Measurements from ENCODE around the gene XPC. TPM values are rescaled to one million over a fixed set of nuclear protein-coding genes. Genes with fewer than 3 reads are reported as not detected.
A peak's percentile ranks its signal among the peaks of the same experiment; 100 is the strongest.

Gene XPC
- total and polyA plus RNA-seq, 2 experiments from 2014 or later: 27.3 to 29.5 TPM

DNA sequence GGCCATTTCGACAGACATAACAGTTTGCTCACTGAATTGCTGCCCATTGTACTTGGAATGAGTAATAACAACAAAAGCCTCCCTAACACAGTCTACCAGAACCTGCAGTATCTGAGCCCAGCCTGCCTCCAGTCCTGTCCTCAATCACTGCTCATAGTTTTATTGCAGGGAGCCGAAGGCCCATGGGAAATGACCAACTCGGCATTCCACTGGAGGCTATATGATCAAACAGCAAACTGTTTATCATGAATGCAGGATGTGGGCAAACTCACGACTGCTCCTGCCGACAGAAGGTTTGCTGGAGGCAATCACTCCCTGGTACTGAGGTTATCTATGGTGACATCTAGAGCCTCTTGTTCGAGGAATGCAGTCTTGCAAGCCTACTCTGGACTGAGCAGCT is 46.5 kb upstream of the XPC start:
- H3K36me3 ChIP-seq (replicated peaks; ENCODE audit: insufficient read depth, low read depth): no peaks in the 10 kb centered on the region
- H3K9me3 ChIP-seq (ENCODE audit: low read depth): peaks cover 4% of the 10 kb centered on the region
- H2AFZ ChIP-seq: no peak overlapping the region
- H3K4me1 ChIP-seq (ENCODE audit: insufficient read depth): peaks cover 54% of the 10 kb centered on the region
- no peaks in the 10 kb centered on the region for H3K79me2 ChIP-seq
- no peak overlapping the region for H3K4me3 ChIP-seq
- peak overlapping the region; percentile 12 for H3K4me2 ChIP-seq
- H3K27ac ChIP-seq: peak overlapping the region; percentile 73
- no peak for DNase-seq (ENCODE audit: low spot score)
- no peaks in the 10 kb centered on the region for H3K27me3 ChIP-seq
- no peaks in the 10 kb centered on the region for H4K20me1 ChIP-seq (ENCODE audit: insufficient read depth, poor library complexity, severe bottlenecking)
- H3K9me2 ChIP-seq (replicated peaks; ENCODE audit: insufficient read depth): no peaks in the 10 kb centered on the region
- TF ChIP-seq EZH2 (IDR thresholded peaks at IDR 0.05; ENCODE audit: borderline replicate concordance) (no peak), EZH2phosphoT487 (IDR thresholded peaks at IDR 0.05; ENCODE audit: low read depth, severe bottlenecking, unreplicated experiment) (no peak)
- TF ChIP-seq, protein P1, sequence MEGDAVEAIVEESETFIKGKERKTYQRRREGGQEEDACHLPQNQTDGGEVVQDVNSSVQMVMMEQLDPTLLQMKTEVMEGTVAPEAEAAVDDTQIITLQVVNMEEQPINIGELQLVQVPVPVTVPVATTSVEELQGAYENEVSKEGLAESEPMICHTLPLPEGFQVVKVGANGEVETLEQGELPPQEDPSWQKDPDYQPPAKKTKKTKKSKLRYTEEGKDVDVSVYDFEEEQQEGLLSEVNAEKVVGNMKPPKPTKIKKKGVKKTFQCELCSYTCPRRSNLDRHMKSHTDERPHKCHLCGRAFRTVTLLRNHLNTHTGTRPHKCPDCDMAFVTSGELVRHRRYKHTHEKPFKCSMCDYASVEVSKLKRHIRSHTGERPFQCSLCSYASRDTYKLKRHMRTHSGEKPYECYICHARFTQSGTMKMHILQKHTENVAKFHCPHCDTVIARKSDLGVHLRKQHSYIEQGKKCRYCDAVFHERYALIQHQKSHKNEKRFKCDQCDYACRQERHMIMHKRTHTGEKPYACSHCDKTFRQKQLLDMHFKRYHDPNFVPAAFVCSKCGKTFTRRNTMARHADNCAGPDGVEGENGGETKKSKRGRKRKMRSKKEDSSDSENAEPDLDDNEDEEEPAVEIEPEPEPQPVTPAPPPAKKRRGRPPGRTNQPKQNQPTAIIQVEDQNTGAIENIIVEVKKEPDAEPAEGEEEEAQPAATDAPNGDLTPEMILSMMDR (IDR thresholded peaks at IDR 0.05; ENCODE audit: poor library complexity): no peak
- 12% methylated on average over 6 of the region's 6 CpGs for WGBS (ENCODE audit: low lambda C conversion rate, missing lambda C conversion rate)

DNA sequence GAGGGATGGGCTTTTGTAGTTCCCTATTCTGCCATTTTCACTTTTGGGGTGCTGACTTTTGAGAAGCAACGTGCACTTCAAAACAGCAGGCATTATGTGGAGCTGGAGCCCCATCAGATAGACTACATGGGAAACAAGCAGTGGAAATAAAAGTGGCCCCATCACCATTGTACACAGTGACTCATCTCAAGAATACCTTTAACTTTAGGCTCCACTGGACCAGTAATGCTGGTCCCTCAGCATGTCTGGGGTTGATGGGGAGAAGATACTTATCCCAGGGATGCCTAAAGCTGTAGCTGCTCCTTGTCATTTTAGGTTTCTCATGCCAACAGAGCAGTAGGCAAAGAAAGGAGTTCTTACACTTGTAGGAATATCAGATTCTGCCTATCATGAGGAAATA is 45.2 kb upstream of the XPC start:
- Histone ChIP-seq H3K4me2 (no peak overlapping the region), H3K79me2 (no peaks in the 10 kb centered on the region), H3K27ac (no peak overlapping the region), H3K9me3 (ENCODE audit: low read depth) (peaks cover 4% of the 10 kb centered on the region), H3K9me2 (replicated peaks; ENCODE audit: insufficient read depth) (no peaks in the 10 kb centered on the region), H2AFZ (no peak overlapping the region), H4K20me1 (ENCODE audit: insufficient read depth, poor library complexity, severe bottlenecking) (no peaks in the 10 kb centered on the region), H3K4me3 (no peak overlapping the region), H3K4me1 (ENCODE audit: insufficient read depth) (peaks cover 41% of the 10 kb centered on the region), H3K36me3 (replicated peaks; ENCODE audit: insufficient read depth, low read depth) (no peaks in the 10 kb centered on the region), H3K27me3 (no peaks in the 10 kb centered on the region)
- WGBS (ENCODE audit: low lambda C conversion rate, missing lambda C conversion rate): 79% methylated on average over 1 of the region's 1 CpG
- no peak for DNase-seq (ENCODE audit: low spot score)
- TF ChIP-seq, protein P1 (IDR thresholded peaks at IDR 0.05; ENCODE audit: poor library complexity): no peak
- TF ChIP-seq EZH2 (IDR thresholded peaks at IDR 0.05; ENCODE audit: borderline replicate concordance): no peak
- no peak for TF ChIP-seq EZH2phosphoT487 (IDR thresholded peaks at IDR 0.05; ENCODE audit: low read depth, severe bottlenecking, unreplicated experiment)

DNA sequence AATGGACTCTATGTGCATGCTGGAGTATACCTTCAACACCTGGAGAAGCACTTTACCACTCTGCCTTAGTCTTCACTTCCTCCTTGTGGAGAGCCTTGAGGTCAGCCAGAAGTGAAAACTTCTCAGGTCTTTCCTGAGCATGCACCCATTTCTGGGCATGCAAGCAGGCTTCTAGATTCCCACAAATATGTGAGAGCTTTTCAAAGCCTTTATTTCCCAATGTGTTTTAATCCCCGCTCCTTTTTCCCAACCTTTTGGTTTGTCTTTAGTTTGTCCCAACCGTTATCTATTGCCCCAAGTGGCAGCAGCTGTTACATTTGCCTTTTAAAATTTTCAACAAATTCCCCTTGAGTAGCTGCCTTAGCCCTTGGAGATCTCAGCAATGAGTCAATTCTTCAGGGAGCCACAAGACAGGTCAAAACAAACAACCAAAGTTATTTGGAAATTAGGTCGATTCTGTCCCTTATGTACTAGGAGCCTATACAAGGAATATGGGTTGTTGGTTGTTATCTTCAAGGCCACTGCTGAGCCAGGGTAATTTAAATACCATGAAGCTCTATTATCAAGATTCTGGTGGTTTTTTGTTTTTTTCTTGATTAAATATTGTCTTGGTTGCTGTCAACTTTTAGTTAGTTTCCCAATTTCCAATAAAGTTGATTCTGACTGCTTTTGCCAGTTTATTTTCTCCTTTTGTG is 44.6 kb upstream of the XPC start:
- Histone ChIP-seq H3K79me2 (no peaks in the 10 kb centered on the region), H3K4me3 (no peak overlapping the region), H3K4me2 (no peak overlapping the region), H3K27me3 (no peaks in the 10 kb centered on the region), H3K36me3 (replicated peaks; ENCODE audit: insufficient read depth, low read depth) (no peaks in the 10 kb centered on the region), H3K4me1 (ENCODE audit: insufficient read depth) (peaks cover 36% of the 10 kb centered on the region), H3K9me3 (ENCODE audit: low read depth) (peaks cover 4% of the 10 kb centered on the region), H4K20me1 (ENCODE audit: insufficient read depth, poor library complexity, severe bottlenecking) (no peaks in the 10 kb centered on the region), H3K27ac (no peak overlapping the region), H3K9me2 (replicated peaks; ENCODE audit: insufficient read depth) (no peaks in the 10 kb centered on the region), H2AFZ (no peak overlapping the region)
- no peak for TF ChIP-seq EZH2 (IDR thresholded peaks at IDR 0.05; ENCODE audit: borderline replicate concordance)
- DNase-seq (ENCODE audit: low spot score): no peak
- 82% methylated on average over 3 of the region's 3 CpGs for WGBS (ENCODE audit: low lambda C conversion rate, missing lambda C conversion rate)

DNA sequence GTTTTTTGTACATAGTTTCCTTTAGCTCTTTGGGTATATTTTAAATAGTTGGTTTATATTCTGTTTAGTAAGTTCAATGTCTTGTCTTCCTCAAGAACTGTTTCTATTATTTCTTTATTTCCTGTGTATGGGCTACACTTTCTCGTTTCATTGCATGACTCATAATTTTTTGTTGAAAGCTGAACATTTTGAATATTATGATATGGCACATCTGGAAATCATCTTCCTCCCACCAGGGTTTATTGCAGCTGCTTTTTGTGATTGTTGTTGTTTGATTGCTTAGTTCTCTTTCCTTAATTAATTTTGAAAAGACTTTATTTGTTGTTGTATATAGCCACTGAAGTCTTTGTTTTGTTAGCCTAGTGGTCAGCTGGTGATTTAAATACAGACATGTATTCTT is 44.1 kb upstream of the XPC start:
- Histone ChIP-seq H3K36me3 (replicated peaks; ENCODE audit: insufficient read depth, low read depth) (no peaks in the 10 kb centered on the region), H3K9me3 (ENCODE audit: low read depth) (peaks cover 4% of the 10 kb centered on the region), H3K4me1 (ENCODE audit: insufficient read depth) (peaks cover 32% of the 10 kb centered on the region), H3K9me2 (replicated peaks; ENCODE audit: insufficient read depth) (no peaks in the 10 kb centered on the region), H3K27me3 (no peaks in the 10 kb centered on the region), H2AFZ (no peak overlapping the region), H4K20me1 (ENCODE audit: insufficient read depth, poor library complexity, severe bottlenecking) (no peaks in the 10 kb centered on the region), H3K27ac (no peak overlapping the region), H3K4me3 (no peak overlapping the region), H3K79me2 (no peaks in the 10 kb centered on the region), H3K4me2 (no peak overlapping the region)
- no peak for DNase-seq (ENCODE audit: low spot score)
- TF ChIP-seq EZH2phosphoT487 (IDR thresholded peaks at IDR 0.05; ENCODE audit: low read depth, severe bottlenecking, unreplicated experiment) (no peak), EZH2 (IDR thresholded peaks at IDR 0.05; ENCODE audit: borderline replicate concordance) (no peak)
- TF ChIP-seq, protein P1 (IDR thresholded peaks at IDR 0.05; ENCODE audit: poor library complexity): no peak
- 70% methylated on average over 1 of the region's 1 CpG for WGBS (ENCODE audit: low lambda C conversion rate, missing lambda C conversion rate)

Data from hepatocyte (in vitro differentiated cells).